Stimulated activated CD4-positive, alpha-beta T cell treated with anti-CD3 and anti-CD28 coated beads, Interleukin-4, amount 100 ng/mL, for 24 hours (primary cell): ENCODE results near the gene MKI67.

Experiments used
- DNase-seq: peaks from one replicate; pipeline ENCODE4 v3.0.0-alpha.2; 2020

MKI67 gene

DNA sequence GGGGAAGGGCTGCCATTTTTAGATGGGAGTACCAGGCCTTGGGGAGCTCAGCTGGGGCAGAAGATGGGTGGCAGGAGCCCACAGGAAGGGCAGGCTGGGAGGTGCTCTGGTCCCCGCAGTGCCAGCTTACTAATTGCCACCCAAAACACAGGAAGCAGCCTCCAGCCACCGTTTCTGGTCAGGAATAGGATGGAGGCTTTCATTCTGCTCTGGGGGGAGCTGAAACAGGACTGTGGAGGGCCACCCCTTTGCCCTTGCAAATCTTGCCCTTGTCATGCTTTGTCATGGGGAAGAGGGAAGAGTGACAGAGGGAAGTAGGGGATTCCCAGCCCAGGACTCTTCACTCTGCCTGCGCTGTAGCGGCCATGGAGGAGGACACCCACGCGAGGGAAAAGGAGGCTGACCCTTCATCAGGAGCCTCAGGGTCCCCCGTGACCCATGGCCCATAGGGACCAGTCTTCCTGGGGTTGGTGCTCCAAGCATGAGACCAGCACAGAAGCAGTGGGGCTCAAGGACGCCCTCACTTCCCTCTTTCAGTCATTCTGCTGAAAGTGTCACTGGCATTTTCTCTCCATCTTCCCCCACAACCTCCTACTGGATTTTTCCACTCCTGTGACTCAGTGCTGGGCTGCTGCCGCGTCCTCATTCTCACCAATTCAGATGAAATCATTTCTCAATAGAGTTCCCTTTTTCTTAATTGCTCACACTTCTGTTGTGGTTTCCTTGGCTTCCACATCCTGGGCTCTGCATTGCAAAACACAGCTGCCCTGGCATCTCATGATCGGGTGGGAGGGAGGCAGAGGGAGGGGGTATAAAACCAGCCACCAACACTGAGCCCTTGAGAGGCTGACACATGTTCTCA is 61.9 kb downstream of the MKI67 start:
- peak; percentile 88 for DNase-seq

DNA sequence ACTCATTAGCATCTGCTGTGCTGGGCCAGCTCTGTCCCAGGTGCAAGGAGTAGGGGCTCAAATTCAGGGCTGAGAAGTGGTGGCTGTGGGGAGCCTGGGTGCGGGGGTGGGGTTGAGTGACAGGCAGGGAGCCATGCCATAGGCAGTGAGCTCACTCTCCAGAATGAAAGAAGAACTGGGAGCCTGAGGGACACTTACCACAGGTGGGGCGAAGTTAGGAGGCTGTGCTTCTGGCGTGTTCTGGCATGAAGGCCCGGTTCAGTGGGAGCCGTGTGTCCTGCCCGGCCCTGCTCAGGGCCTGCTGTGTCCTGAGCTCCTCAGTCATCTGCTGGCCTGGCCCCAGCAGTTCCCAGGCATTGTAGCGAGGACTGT is 62.5 kb downstream of the MKI67 start:
- peak; percentile 44 for DNase-seq

DNA sequence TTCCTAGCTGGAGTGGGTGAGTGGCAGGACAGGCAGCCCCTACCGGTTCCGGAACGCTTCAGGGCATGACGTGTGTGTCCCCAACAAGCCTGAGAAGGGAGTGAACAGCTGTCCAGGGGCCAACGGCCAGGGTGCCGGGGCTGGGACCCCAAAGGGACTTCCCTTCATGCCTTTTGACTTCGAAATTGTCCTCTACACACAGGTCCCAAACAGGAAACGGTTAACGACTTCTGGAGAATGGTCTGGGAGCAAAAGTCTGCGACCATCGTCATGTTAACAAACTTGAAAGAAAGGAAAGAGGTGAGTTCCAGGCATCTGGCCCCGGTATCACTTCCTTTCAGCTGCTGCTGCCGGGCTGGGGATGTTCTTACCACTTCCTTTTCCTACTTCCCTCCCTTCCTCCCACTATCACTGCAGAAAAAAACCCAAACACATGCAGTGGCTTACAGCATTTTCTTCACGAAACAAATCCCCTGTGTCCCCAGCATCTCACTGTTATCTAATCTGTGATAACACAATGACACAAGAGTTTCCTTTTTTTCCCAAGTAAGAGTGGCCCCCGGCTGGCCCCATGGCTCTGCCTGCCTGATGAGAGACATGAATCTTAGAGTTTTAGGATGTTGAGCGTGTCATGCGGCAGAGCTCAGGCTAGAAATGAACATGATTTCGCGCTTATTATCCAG is 63.2 kb downstream of the MKI67 start:
- DNase-seq = peak; percentile 55

DNA sequence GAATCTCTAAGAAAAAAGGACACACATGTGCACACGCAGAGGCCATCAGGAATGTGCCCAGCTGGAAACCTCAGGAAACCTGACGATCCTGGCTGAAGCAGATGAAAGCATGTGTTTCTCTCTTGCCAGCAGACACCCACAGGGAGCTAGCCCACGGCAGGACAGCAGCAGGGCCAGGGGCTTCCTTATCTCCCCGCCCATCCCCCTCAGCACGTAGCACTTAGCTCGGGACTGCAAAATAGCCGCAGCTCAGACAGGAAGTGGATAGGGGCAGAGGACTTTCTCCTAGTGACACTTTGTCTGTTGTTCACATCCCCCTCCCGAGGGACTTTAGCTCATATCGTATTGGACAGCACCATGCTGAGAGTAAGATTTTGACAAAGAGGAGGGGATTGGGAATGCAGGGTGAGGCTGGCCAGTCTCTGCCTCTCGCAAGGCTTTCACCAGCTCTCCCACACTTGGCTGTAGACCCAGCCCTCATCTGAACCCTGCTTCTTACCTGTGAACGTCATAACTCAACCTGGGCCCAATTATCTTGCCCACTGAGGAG is 63.8 kb downstream of the MKI67 start:
- DNase-seq = no peak

DNA sequence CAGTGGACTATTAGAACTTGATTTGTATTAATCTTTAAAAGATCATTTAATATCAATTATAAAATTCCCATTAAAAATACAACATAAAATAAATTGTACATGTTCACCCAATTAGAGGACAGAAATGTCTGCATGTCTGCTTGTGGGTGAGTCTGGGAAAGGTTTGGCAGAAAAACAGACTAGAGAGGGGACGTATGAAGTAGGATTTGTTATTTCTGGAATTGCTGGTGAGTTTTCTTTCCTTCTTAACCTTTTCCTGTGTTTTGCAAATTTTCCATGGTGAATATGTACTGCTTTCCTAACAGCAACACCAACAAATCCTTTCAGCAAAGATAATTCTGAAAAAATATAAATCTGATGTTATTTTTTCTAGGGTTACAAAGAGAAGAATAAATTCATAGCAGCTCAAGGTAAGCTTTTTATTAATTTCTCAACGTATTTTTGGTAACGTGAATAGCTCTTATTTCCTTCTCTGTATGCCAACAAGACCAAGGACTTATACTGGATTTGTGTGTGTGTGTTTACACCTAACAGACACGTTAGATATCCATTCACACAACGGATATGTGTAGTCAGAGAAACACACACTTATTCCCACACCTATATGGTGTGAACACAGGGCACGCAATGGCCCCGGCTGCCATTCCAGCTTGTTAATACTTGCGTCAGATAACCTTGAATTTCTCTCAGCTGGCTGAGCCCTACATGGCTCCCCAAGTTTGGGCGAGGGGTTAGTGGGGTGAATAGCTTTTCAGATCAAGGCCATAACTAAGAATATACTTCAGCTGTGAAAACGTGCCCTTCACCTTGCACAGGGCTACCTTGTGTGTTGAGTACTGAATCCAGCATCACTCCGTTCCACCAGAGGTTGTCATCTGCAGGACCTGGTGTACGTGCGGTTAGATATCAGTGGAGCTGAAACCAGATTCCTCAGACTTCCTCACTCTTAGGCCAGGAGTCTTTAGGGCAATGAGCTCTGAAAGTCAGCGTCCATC is 64.6 kb downstream of the MKI67 start:
- DNase-seq = no peak

DNA sequence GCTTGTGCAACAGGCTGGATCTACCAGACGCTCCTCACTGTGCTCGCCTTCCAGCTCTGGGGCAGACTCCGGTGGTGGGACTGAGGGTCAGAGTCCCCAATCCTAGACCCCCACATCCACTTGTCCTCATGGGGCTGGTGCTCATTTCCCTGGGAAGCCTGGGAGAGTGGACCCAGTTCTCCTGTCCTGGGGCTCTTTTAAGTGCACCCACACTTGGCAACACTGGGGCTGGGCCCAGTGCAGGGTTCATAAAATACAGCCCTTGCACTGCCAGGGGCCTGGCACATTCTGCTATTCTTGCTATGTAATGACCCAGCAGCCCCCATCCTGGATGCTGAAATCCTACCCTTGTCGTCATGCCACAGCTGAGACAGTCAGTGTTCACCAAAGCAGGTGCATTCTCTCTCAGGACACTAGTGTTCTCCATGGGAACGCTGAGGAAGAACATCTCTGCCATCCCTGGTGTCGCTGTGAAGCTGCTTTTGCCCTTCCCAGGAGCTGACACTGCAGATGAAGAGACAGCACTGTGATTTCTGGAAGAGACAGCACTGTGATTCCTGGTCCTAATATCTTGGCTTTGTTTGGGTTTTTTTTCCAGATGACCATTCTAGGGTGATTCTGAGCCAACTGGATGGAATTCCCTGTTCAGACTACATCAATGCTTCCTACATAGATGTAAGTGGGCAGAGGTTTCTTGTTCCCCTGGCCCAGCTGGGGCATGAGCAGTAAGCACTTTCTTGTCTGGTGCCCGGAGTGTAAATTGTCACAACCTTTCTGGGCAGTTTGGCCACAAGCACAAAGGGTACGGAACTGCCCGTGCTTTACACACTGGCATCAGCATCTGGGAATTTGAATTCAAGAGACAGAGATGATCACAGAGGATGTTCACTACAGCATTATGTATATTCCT is 65.6 kb downstream of the MKI67 start:
- DNase-seq = no peak

DNA sequence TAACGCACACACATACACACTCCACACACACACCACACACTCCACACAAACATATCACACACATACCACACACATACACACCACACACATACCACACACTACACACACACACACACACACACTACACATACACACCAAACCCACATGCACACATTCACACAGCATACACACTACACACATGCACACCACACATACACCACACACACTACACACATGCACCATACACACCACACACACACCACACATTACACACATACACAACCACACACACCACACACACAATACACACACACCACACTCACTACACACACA is 66.3 kb downstream of the MKI67 start:
- DNase-seq = no peak

DNA sequence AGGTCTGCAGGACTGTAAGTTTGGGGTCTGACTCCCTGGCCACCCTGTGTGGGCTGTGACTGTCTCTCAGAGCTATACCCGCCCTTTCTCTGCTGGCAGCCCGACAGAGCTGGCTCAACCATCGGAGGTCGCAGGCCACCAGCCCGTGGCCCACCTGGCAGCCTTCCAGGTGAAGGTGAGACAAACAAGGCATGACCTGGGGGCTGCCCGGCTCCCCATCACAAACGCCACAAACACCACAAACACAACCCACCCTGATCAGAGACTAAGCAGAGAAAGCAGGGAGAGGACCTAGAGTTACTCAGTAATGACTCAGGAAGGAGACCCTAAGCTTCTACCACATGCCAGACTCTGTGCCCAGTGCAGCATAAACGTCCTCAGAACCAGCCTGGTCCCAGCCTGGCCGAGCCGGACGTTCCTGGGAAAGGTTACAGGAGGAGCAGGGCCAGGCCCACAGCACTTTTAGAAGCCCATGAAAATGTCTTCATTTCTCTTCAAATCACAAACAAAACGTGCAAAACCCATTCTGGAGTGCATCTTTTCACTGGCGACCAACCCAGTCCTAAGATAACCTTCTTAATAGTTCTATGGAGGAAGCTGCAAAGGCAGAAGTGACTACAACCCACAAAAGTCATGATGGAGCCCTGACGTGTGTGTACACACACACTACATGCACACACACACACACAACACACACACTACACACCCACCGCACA is 66.8 kb downstream of the MKI67 start:
- no peak for DNase-seq

DNA sequence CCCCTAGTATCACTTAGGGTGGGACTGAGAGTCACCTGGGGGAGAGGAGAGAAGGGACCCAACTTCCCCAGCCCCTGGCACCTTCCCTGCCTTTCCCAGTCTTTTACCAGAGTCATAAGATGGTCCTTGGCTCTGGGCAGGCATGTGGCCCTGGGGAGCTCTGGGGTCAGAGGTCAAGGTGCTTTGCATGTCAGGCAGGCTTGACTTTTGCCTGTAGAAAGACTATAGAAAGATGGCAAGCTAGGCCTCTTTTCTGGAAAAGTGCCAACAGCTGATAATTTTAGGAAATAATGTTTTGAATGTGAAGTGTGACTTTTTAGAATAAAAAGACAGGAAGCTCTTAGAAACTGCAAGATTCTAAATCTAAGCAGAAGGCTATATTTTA is 67.5 kb downstream of the MKI67 start:
- no peak for DNase-seq

DNA sequence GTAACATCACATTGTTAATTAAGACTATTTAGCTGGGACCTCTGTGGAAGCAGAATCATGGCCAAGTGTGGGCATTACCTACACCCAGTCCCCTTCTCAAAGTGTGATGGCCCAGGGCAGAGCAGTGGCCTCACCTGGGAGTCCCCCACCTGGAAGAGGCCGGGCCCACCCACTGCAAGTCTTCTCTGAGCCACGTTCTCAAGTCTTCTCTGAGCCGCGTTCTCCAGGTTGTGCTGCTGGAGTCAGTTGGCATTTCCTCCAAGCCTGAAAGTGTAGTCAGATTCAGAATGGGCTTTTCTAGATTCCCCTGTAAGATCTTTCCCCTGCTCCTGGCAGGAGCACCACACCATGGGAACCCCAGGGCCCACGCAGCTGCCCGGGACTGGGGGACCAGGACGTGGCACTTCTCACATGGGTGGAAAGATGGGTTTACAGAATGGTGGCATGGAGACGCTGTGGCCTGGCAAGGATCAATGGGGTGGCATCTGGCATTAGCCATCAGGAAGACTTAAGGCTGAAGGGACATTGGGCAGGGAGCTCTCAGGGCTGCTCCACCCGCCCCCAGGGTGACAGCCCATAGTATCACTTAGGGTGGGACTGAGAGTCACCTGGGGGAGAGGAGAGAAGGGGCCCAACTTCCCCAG is 68.0 kb downstream of the MKI67 start:
- DNase-seq = no peak

DNA sequence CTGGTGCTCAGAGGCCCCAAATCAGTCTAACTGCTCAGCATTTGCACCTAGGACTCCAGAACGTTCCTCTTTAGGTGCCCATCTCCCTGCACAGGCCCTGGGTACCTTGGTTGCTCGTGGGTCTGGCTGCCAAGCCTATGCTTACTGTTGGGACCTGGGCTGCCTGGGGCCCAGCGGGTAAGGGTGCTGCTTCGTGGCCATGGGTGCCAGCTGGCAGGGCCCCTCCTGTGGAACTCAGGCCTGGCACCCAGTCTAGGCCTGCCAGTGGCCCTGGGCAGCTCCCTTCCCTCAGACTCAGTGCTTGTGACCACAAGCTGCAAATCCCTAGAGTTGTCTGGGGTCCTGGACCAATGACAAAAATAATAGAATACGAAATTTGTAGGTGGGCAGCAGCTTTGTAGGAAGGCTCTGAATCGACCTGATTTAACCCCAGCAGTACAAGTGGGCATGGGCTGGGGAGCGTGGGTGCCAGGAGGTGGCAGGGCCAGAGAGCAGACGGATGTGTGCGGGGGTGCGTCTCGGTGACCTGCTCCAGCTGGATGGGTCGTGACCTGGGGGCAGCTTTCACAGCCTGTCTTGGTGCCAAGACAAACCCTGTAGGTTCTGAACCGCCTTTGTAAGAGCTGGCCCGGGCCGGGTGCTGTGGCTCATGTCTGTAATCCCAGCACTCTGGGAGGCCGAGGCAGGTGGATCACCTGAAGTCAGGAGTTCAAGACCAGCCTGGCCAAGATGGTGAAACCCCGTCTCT is 69.7 kb downstream of the MKI67 start:
- DNase-seq = no peak

DNA sequence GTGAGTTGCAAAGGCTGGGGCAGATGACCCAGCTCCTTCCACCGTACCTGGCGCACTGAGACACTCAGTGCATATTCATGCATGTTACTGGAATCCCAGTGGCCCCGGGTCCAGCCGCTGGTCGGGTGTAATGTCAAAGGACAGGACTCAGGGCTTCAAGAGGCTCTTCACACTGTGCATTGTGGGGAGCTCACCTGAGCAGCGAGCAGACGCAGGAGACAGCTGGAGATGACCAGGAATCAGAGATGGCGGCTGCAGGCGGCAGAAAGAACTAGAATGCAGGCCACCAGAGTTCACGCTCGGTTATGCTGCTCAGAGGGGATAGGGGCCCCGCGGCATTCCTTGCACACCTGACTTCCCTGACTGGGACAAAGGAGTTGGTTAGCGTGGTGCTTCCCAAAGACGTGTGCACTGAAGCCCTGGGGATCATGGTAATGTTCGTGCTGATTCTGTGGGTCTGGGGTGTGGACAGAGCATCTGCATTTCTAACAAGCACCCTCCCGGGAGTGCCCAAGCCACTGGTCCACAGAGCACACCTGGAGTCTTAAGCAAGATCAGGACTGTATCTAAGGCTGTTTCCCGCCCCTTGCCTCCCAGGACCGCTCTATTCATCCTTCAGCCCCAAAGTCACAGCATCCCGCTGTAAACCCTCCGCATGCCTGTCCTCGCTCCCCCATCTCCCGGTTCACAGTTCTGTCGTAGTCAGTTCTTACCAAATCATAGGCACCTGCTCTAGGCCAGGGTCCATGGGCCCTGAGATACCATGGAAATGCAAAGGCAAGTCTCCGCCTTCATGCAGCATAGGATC is 71.0 kb downstream of the MKI67 start:
- no peak for DNase-seq

DNA sequence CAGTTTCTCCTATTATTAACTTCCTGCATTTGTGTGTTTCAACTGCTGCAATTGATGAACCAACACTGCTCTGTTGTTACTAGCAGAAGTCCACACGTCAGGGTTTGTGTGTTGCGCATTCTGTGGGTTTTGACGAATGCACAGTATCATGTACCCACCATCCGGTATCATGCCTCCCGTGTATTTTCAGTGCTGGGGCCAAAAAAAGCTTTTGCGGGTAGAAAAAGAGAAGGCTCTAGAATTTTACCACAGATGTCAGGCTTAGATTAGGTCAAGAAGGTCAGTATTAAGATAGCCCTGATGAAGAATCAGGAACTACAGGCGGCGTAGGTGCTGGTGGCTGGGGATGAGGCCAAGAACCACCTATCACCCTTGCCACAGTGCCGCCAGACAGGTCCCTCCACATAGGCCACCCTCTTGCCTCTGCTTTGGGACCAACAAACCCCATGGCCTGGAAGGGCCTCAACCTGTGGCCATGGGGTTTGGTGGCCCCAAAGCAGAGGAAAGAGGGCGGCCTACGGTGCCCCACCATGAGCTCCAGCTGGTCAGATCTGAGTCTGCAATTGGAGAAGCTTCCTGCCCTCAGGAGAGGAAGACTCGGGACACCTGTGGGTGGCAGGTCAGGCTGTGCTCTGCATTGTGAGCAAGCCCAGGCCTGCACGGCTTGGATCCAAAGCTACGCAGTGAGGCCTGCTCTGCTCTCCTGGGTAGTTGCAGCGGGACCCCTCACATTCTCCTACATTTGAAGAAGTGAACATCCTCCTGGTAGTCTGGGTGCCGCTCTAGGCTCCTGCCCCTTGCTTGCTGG is 71.9 kb downstream of the MKI67 start:
- no peak for DNase-seq

DNA sequence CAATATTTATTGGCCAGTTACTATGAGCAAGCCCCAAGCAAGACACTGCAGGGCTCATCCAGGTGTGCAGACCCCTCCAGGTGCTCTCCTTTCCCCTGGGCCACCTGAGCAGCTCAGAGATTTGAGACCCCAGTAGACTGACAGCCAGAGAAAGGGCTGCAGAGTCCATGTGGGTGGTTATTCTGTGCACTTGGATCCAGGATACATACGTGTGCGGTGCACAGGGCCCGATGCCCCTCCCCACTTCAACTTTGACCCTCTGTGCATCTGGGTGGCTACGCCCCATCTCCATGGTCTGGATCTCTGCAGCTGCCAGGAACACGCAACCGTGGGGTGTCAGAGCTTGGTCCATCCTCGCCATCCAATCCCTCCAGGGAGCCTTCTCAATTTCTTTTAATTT is 72.9 kb downstream of the MKI67 start:
- DNase-seq = no peak

DNA sequence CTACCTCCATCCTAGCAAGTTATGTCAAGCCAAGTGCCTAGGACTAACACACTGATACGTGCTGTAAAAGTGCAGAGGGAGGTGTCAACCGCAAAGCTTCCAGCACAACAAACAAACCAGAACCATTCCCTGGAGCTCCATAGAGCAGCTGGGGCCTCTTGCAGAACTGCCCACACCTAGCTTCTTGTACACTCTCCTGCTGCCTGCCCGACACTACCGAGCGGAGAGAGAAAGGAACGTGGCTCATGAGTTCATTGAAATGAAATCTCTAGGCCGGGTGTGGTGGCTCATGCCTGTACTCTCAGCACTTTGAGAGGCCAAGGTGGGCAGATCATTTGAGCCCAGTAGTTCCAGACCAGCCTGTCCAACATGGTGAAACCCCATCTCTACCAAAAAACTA is 73.5 kb downstream of the MKI67 start:
- DNase-seq = no peak

DNA sequence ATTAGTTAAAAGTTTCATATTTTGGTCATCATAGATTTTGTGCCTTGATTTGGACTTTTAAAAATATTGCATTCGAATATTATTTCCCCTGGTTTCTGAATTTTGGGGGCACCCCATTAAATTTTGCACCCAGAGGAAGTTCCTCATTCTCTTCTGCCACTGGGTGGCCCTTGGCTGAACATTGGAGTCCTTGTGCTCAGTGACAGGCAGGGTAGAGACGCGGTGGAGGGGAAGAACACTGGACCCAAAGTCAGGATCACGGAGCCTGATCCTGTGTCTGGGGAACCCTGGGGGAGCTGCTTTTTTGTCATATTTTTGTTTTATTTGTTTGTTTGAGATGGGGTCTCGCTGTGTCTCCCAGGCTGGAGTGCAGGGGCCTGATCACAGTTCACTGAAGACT is 74.7 kb downstream of the MKI67 start:
- DNase-seq = no peak

DNA sequence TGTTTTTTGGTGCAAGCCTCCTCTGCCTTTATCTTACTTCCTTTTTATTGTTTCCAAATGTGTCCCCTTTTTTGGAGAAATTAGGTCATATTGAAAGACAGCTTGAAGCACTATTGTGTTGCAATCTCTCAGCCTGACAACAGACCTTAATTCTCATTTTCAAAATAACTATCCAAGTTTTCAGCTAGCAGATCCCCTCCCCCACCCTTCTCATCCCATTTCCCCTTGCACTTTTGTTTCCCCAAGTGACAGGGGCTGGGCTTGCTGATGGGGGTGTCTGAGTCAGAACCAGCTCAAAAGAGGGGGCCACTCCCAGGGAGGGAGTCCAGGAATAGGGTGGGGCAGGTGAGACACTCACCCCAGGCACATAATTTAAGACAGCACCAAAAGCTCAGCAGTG is 75.3 kb downstream of the MKI67 start:
- no peak for DNase-seq

DNA sequence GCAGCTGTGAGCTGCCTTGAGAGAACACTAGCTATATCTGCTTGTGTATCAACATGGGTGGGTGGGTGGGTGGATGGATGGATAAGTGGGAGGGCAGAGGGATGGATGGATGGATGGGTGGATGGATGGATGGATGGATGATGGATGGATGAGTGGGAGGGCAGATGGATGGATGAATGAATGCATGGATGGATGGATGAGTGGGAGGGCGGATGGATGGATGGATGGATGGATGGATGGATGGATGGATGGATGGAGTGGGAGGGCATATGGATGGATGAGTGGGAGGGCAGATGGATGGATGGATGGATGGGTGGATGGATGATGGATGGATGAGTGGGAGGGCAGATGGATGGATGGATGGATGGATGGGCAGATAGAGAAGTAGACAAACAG is 76.1 kb downstream of the MKI67 start:
- no peak for DNase-seq
